Pancreas (tissue), 10 donors: ENCODE results near the gene MADD. TPM values are rescaled to one million over a fixed set of nuclear protein-coding genes. Genes with fewer than 3 reads are reported as not detected.

Source experiments
- ATAC-seq, 4 donors: fragments of 200-7000 bp; cut with Tn5 transposase; one replicate each; pipeline versions ENCODE4 v1.8.0 to v1.9.1; 2020; ENCODE audit warnings: mild to moderate bottlenecking in 4 of 4, moderate library complexity in 4 of 4
- DNase-seq, 6 donors: peaks; one replicate each; pipeline ENCODE4 v3.0.0-alpha.2; 2020
- FAIRE-seq: peaks from 2 replicates; lab custom pipeline; 2012; peaks lifted over from hg19 to GRCh38; lab: Jason Lieb, UNC
- H3K27ac ChIP-seq, 4 donors: fragments of 200-600 bp; sonication (generic); 1 replicate in 3 of 4; 2 replicates in 1 of 4; pipeline versions ENCODE4 v1.5.0 to v1.8.0; 2020
- H3K27me3 ChIP-seq, 4 donors: fragments of 200-600 bp; one replicate each; pipeline ENCODE4 v1.8.0; 2021
- H3K36me3 ChIP-seq, 3 donors: fragments of 200-600 bp; sonication (generic) in 1 of 3; one replicate each; pipeline versions ENCODE4 v1.5.0 to v1.8.0; 2020 to 2021
- H3K4me1 ChIP-seq, 3 donors: fragments of 200-600 bp; one replicate each; pipeline ENCODE4 v1.8.0; 2021
- H3K4me3 ChIP-seq, 4 donors: fragments of 200-600 bp; sonication (generic) in 2 of 4; one replicate each; pipeline versions ENCODE4 v1.5.0 to v1.8.0; 2020 to 2021
- H3K9me3 ChIP-seq, 4 donors: fragments of 200-600 bp; one replicate each; pipeline ENCODE4 v1.8.0; 2021
- CTCF ChIP-seq, 4 donors: fragments of 200-600 bp; sonication (generic) in 3 of 4; IDR thresholded peaks; one replicate each; pipeline versions ENCODE4 v1.5.0 to v1.8.0; 2021; ENCODE audit warnings: antibody characterized with exemption in 4 of 4
- WGBS, 2 donors: extraction: QIAGEN DNeasy Blood & Tissue Kit; methylation state at CpG; one replicate each; pipeline ENCODE4 v1.1.7; 2013; 5-methylcytosine and 5-hydroxymethylcytosine counted together
- intact Hi-C, 3 donors: fragments of 100-400 bp; cut with DNase I; formaldehyde crosslinking; loops; one replicate each; pipeline versions ENCODE4 v1.11.1 to v1.14.2; 2022
- polyA plus RNA-seq, 2 donors: library from polyadenylated mRNA; stranded (reverse); fragments of 200-250 nt; gene quantifications; one replicate each; pipeline ENCODE4 v1.2.3, GENCODE V29; 2013
- total RNA-seq, 6 donors: library from RNA; stranded (reverse); fragmentation: NEBNext Ultra II Directional in 4 of 6; extraction: Animal tissue kit (Norgen Biotek cat#: 25700) in 4 of 6; gene quantifications; one replicate each; pipeline versions ENCODE4 v1.2.1 to v1.2.4, GENCODE V29; 2021 to 2023
- donor health status: healthy with polysubstance abuse.
- donor health status: DM: no; HTN: no; CAD: no; lungs with moderate emphysema.
- donor health status: DM: no; HTN: no; CAD: no.
- donor health status: control.
- donor health status: control.
- donor health status: Bipolar disorder and iron deficiency.
- donor health status: DM: yes; HTN: yes; CAD: no.
- donor health status: DM: no; HTN: no; CAD: no.
- donor health status: DM: no; HTN: no; CAD: no.
- donor health status: DM: yes; HTN: yes; CAD: no.

MADD gene
- total and polyA plus RNA-seq, 8 donors: 15.0 to 36.9 (median 21.3) TPM

DNA sequence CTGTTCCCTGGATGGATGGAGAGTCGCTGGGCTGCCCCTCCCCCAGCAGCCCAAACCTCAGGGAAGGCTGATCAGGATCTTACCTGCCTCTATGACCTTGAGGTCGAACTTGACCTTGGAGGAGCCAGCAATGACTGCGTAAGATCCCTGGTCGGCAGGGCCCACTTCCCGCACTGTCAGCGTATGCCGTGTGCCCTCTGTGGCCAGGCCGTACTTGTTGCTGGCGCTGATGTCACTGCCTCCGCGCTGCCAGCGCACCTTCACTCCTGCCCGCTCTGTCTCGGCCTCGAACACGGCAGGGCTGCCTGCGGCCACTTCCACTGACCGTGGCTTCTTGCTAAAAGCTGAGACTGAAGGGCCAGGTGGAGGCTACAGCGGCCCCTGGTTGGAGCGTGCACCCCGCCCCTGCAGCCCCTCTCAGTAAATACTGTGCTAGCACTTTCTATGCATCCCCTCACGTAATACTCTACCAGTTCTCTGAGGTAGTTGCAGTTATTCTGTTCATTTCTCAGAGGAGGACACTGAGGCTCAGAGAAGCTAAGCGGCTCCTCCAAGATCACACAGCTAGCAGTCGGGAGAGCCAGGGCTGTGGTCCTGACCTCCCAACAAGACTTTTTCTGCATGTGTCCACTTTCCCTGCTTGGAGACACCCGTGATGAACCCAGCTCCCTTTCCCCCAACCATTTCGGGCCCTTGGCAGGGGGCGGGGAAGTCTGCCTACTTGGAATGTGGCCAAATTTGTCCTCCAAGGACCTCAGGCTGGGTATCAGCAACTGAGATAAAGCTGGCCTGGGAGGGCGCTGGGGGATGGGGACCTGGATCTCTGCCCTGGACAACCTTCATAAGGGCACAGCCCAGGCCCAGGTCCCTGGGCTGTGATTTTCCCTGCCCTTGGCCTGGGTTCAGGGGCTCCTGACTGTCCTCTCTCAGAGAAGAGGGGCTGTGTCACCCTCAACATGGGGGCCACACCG lies 81.5 kb downstream of the MADD start:
- intact Hi-C loops: loop anchor here in 1 of 3 donors (10.0 kb wide), 1 partner anchor 177 kb away; the partner anchor contains the start of gene ARFGAP2

GRCh38 chr11:47352556-47352955 lies 82.6 kb downstream of the MADD start, which contains the start of gene MYBPC3:
TSS of gene MYBPC3 (minus strand) at chr11:47352702. CDS start at chr11:47352647, 55 bp downstream.
- no peak within 1 kb of the TSS for H3K27ac ChIP-seq
- H3K9me3 ChIP-seq: no peaks in the 10 kb centered on the region
- H3K4me3 ChIP-seq: no peak within 1 kb of the TSS
- 70 to 72% methylated on average over 5 of the region's 5 CpGs for WGBS, 2 donors
- FAIRE-seq (no peak), ATAC-seq (no peak), DNase-seq (no peak)
- H3K4me1 ChIP-seq: peaks cover 0 to 10% (median 8%) of the 10 kb centered on the region in 3 donors
- no peaks in the 10 kb centered on the region for H3K27me3 ChIP-seq
- TF ChIP-seq CTCF (IDR thresholded peaks at IDR 0.05): no peak
- intact Hi-C loops: loop anchor here in 1 of 3 donors (10.0 kb wide), 1 partner anchor 178 kb away; the partner anchor contains the start of gene ARFGAP2
- no peaks in the 10 kb centered on the region for H3K36me3 ChIP-seq

More for the DNA sequence above, 81.5 kb downstream of the MADD start:
- H3K27ac ChIP-seq: no peak overlapping the region
- no peak for TF ChIP-seq CTCF (IDR thresholded peaks at IDR 0.05)
- H3K27me3 ChIP-seq: no peaks in the 10 kb centered on the region
- no peak for FAIRE-seq
- no peaks in the 10 kb centered on the region for H3K9me3 ChIP-seq
- no peaks in the 10 kb centered on the region for H3K36me3 ChIP-seq
- 44 to 51% methylated on average over 29 of the region's 29 CpGs for WGBS, 2 donors
- peak; percentile 49 to 84 (median 58) for DNase-seq
- ATAC-seq: peak; percentile 19 to 61 (median 40)
- H3K4me1 ChIP-seq: peaks cover 0 to 10% (median 8%) of the 10 kb centered on the region in 3 donors
- H3K4me3 ChIP-seq: no peak overlapping the region

GRCh38 chr11:47353978-47354774 lies 84.2 kb downstream of the MADD start:
- no peak for ATAC-seq
- no peak for DNase-seq
- FAIRE-seq: no peak
- no peak for TF ChIP-seq CTCF (IDR thresholded peaks at IDR 0.05)
- intact Hi-C loops: loop anchor here in 1 of 3 donors (10.0 kb wide), 1 partner anchor 179 kb away; the partner anchor contains the start of gene ARFGAP2
- Histone ChIP-seq H3K27me3 (no peaks in the 10 kb centered on the region), H3K4me3 (no peak overlapping the region), H3K36me3 (no peaks in the 10 kb centered on the region), H3K9me3 (no peaks in the 10 kb centered on the region), H3K4me1 (peaks cover 0 to 10% (median 8%) of the 10 kb centered on the region in 3 donors), H3K27ac (no peak overlapping the region)
- 76 to 79% methylated on average over 15 of the region's 15 CpGs for WGBS, 2 donors

DNA sequence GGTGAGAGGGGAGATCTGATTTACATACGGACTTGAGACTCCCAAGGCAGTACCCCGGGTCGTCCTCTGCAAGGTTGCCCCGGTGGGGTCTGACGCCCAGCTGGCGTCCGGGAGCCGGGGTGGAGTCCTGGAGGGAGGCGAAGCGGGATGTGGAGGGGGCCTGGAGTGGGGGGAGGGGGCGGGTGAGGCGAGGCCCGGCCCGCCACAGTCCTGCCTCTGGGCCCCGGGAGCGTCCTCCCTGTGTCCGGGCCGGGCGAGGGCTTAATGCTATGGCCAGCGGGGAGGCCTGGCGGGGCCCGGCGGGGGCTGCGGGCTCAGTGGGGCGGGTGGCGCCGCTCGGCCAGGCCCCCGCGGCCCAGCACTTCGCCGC lies 85.0 kb downstream of the MADD start:
- intact Hi-C loops: loop anchor here in 1 of 3 donors (10.0 kb wide), 1 partner anchor 180 kb away; the partner anchor contains the start of gene ARFGAP2
- TF ChIP-seq CTCF (IDR thresholded peaks at IDR 0.05): no peak
- peak in 1 of 6 donors; percentile 68 for DNase-seq
- Histone ChIP-seq H3K9me3 (no peaks in the 10 kb centered on the region), H3K36me3 (no peaks in the 10 kb centered on the region), H3K4me1 (peaks cover 0 to 10% (median 8%) of the 10 kb centered on the region in 3 donors), H3K27ac (no peak overlapping the region), H3K4me3 (peak overlapping the region in 3 of 4 donors; percentile 16 to 53 (median 41)), H3K27me3 (no peaks in the 10 kb centered on the region)
- peak in 2 of 4 donors; percentile 2 to 44 for ATAC-seq
- 11 to 22% methylated on average over 13 to 32 of the region's 32 CpGs for WGBS, 2 donors
- FAIRE-seq: no peak
